Ovary (tissue), 3 donors: Measurements from ENCODE around the gene THSD4.

Experiments used
- CTCF ChIP-seq, 3 donors: fragments of 450-650 bp in 2 of 3; fragments of 200-600 bp in 1 of 3; IDR thresholded peaks; one replicate each; pipeline versions ENCODE4 v1.5.1 to v1.8.0; 2016 to 2022; ENCODE audit warnings: antibody characterized with exemption in 3 of 3, mild to moderate bottlenecking in 1 of 3
- EP300 ChIP-seq: sonication (generic); formaldehyde crosslinking; IDR thresholded peaks from one replicate; pipeline ENCODE4 v1.6.1; 2017; ENCODE audit warnings: antibody characterized with exemption
- POLR2A ChIP-seq: fragments of 450-650 bp; IDR thresholded peaks from one replicate; pipeline ENCODE4 v1.6.1; 2017; ENCODE audit warnings: antibody characterized with exemption, mild to moderate bottlenecking, moderate library complexity
- donor health status: DM: no; HTN: no; CAD: no.

DNA sequence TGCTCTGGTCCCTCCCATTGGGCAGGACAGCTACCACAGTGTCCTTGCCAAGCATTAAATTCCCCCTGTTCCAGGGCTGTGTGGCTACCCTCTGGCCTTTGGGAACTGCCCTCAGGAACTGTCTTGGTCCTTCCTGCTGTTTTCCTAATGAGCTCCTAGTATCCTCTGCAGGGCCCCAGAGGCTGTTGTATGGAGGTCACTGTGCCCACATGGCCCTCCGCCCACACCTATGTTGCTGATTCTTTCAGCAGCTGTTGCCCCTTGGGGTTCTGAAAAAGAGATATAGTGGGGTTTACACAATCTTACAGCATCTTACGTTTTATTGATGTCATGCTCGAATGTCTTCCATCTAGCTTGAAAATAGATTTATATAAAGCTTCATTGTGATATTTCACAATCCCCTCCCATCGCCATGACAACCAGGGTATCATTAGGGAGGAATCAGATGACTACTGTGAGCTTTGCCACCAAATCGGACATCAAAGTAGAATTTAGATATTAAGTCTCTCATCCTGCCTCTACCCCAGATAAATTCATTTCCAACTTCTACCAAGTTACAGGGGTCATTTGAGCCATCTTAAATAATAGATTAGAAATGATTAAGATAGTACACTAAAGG is 598.0 kb downstream of the THSD4 start:
- no peak for TF ChIP-seq CTCF (IDR thresholded peaks at IDR 0.05)
- no peak for TF ChIP-seq POLR2A
- no peak for TF ChIP-seq EP300
